ENCODE results near the gene MAST1. TPM values are rescaled to one million over a fixed set of nuclear protein-coding genes. Genes with fewer than 3 reads are reported as not detected.

The MAST1 gene
- total RNA-seq, 1 donor from 2014 or later = 17.7 TPM

- TF ChIP-seq, protein P1, sequence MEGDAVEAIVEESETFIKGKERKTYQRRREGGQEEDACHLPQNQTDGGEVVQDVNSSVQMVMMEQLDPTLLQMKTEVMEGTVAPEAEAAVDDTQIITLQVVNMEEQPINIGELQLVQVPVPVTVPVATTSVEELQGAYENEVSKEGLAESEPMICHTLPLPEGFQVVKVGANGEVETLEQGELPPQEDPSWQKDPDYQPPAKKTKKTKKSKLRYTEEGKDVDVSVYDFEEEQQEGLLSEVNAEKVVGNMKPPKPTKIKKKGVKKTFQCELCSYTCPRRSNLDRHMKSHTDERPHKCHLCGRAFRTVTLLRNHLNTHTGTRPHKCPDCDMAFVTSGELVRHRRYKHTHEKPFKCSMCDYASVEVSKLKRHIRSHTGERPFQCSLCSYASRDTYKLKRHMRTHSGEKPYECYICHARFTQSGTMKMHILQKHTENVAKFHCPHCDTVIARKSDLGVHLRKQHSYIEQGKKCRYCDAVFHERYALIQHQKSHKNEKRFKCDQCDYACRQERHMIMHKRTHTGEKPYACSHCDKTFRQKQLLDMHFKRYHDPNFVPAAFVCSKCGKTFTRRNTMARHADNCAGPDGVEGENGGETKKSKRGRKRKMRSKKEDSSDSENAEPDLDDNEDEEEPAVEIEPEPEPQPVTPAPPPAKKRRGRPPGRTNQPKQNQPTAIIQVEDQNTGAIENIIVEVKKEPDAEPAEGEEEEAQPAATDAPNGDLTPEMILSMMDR (conservative IDR thresholded peaks at IDR 0.05) = no peak
- peaks cover 33% of the 10 kb centered on the region for H3K4me1 Mint-ChIP-seq
- peak; percentile 29 for DNase-seq (ENCODE audit: low read depth, low spot score)
- H3K27ac Mint-ChIP-seq (ENCODE audit: unreplicated experiment) = no peak overlapping the region
- peaks cover 89% of the 10 kb centered on the region for H3K27me3 Mint-ChIP-seq (ENCODE audit: low read depth)
- H3K36me3 Mint-ChIP-seq (ENCODE audit: low read depth) = no peaks in the 10 kb centered on the region
- peak overlapping the region; percentile 51 for H3K4me3 Mint-ChIP-seq
- no peaks in the 10 kb centered on the region for H3K9me3 Mint-ChIP-seq
Measured at GRCh38 chr19:12834976-12835757, 3.1 kb upstream of the MAST1 start.

GRCh38 chr19:12836529-12836863 is 1.8 kb upstream of the MAST1 start:
- no peak for DNase-seq (ENCODE audit: low read depth, low spot score)
- H3K27me3 Mint-ChIP-seq (ENCODE audit: low read depth) = peaks cover 89% of the 10 kb centered on the region
- H3K27ac Mint-ChIP-seq (ENCODE audit: unreplicated experiment) = no peak overlapping the region
- H3K4me3 Mint-ChIP-seq = peak overlapping the region; percentile 87
- H3K36me3 Mint-ChIP-seq (ENCODE audit: low read depth) = no peaks in the 10 kb centered on the region
- TF ChIP-seq, protein P1 (conservative IDR thresholded peaks at IDR 0.05) = no peak
- peaks cover 46% of the 10 kb centered on the region for H3K4me1 Mint-ChIP-seq
- H3K9me3 Mint-ChIP-seq = no peaks in the 10 kb centered on the region

- TF ChIP-seq, protein P1 (conservative IDR thresholded peaks at IDR 0.05) = no peak
- peaks cover 88% of the 10 kb centered on the region for H3K27me3 Mint-ChIP-seq (ENCODE audit: low read depth)
- peaks cover 52% of the 10 kb centered on the region for H3K4me1 Mint-ChIP-seq
- DNase-seq (ENCODE audit: low read depth, low spot score) = no peak
- no peaks in the 10 kb centered on the region for H3K36me3 Mint-ChIP-seq (ENCODE audit: low read depth)
- no peaks in the 10 kb centered on the region for H3K9me3 Mint-ChIP-seq
- peak overlapping the region; percentile 79 for H3K4me3 Mint-ChIP-seq
- H3K27ac Mint-ChIP-seq (ENCODE audit: unreplicated experiment) = no peak overlapping the region
Measured at GRCh38 chr19:12837225-12837624, 1.1 kb upstream of the MAST1 start.

DNA sequence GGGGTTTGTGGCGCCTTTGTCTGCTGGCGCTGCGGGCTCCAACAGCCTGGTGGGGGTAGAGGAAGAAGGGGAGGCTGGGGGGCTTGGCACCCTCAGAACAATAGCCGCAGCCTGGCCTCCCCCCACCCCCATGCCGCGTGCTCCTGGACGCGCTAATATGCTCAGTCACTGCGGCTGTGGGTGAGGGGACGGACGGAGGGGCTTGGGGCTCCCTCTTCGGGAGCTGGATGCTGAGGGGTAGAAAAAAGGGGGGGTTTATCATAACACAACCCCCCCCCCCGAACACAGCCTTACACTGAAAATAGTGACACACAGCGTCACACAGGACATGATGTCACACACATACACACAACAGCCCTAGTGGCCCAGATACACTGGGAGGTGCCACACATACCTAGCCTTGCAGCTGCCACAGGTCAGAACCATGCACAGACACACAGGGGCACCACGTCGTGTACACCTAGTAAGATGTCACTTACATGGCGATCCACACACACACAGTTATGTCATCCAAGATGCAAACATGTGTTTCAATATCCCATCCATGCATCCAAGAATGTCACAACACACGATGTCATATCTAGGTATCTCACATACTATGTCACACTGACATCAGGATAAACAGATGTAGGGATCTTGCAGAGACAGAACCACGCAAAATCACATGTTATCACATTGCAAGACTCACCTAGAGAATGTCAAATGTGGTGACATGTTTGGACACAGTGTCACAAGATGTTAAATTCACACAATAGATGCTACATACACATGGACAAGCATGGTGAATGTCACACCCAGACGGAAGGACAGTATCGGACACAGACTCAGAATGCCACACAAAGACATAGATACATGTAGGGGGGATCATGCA is 806 bp downstream of the MAST1 start:
- TF ChIP-seq, protein P1 (conservative IDR thresholded peaks at IDR 0.05) = no peak
- Mint-ChIP-seq H3K9me3 (no peaks in the 10 kb centered on the region), H3K4me1 (peaks cover 43% of the 10 kb centered on the region), H3K27ac (ENCODE audit: unreplicated experiment) (peak overlapping the region; percentile 15), H3K36me3 (ENCODE audit: low read depth) (no peaks in the 10 kb centered on the region), H3K4me3 (peak overlapping the region; percentile 82), H3K27me3 (ENCODE audit: low read depth) (peaks cover 83% of the 10 kb centered on the region)
- DNase-seq (ENCODE audit: low read depth, low spot score) = no peak

DNA sequence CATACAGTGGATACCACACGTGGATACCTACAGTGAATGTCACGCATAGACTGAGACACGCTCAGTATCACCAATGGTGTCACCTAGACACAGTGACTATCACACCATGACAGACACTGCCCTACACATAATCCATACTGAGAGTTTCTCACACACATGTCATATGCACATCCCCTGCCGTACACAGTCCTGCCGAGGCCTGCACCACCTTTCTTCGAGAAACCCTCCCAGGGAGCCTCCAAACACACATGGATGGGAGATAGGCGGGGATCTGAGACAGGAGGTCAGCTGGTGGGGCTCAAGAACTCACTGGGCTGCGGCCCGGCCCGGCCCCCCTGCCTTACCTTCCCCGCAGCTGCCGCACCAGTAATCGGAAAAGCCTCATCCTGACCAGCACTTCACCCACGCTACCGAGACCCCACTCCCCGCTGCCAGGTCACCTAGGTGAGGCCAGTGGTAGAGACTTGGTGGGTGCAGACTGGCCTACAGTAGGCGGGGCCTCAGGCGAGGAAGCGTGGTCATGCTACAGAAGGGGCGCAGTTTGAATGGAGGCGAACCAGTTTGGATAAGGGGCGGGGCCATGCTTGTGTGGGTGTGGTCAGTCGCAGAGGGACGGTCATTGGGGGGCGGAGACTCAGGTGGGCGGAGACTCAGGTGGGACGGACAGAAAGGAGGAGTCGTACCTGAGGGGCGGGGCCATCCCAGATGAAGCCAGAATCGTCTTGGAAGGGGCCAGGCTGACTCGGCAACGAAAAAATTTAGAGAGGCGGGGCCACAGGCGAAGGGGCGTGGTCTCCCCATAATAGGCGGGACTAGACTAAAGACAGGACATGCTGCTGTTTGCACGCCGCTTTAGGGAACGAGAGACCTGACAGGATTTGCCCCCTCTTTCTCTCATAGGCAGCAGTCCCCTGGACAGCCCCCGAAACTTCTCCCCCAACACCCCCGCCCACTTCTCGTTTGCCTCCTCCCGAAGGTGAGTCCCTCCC is 2.1 kb downstream of the MAST1 start:
- H3K4me3 Mint-ChIP-seq = peak overlapping the region; percentile 85
- TF ChIP-seq, protein P1 (conservative IDR thresholded peaks at IDR 0.05) = no peak
- no peaks in the 10 kb centered on the region for H3K9me3 Mint-ChIP-seq
- peak; percentile 66 for DNase-seq (ENCODE audit: low read depth, low spot score)
- peaks cover 75% of the 10 kb centered on the region for H3K27me3 Mint-ChIP-seq (ENCODE audit: low read depth)
- no peak overlapping the region for H3K27ac Mint-ChIP-seq (ENCODE audit: unreplicated experiment)
- peaks cover 38% of the 10 kb centered on the region for H3K4me1 Mint-ChIP-seq
- no peaks in the 10 kb centered on the region for H3K36me3 Mint-ChIP-seq (ENCODE audit: low read depth)
